Measurements from ENCODE around the gene LAYN. TPM values are rescaled to one million over a fixed set of nuclear protein-coding genes. Genes with fewer than 3 reads are reported as not detected.

Gene LAYN
- total and polyA plus RNA-seq, 2 donors from 2014 or later = 4.8 to 7.6 TPM

GRCh38 chr11:111531136-111531535 lies 9.4 kb upstream of the LAYN start:
- DNase-seq (no peak), FAIRE-seq (no peak)
- Histone ChIP-seq H3K36me3 (ENCODE audit: control insufficient read depth in 2 of 3, insufficient read depth in 3 of 3, low read length in 3 of 3) (no peaks in the 10 kb centered on the region), H3K4me1 (ENCODE audit: control insufficient read depth in 2 of 3, insufficient read depth in 2 of 3, low read depth in 1 of 3, low read length in 3 of 3) (no peaks in the 10 kb centered on the region), H3K9me3 (ENCODE audit: control insufficient read depth in 2 of 3, insufficient read depth in 1 of 3, low read length in 3 of 3) (no peaks in the 10 kb centered on the region), H3K27me3 (ENCODE audit: control insufficient read depth, insufficient read depth, low read length) (no peaks in the 10 kb centered on the region), H3K4me3 (ENCODE audit: low read length in 3 of 3) (no peak overlapping the region), H3K27ac (ENCODE audit: low read depth in 2 of 2, low read length in 2 of 2) (no peak overlapping the region), H3K9ac (ENCODE audit: low read length in 3 of 3) (no peak overlapping the region)
- intact Hi-C loops (cut with DNase I) = no loop called here
- TF ChIP-seq CTCF (IDR thresholded peaks at IDR 0.05; ENCODE audit: borderline replicate concordance, extremely low read depth, insufficient read depth) = no peak

GRCh38 chr11:111531687-111532364 lies 8.7 kb upstream of the LAYN start:
- Histone ChIP-seq H3K4me3 (ENCODE audit: low read length in 3 of 3) (no peak overlapping the region), H3K4me1 (ENCODE audit: control insufficient read depth in 2 of 3, insufficient read depth in 2 of 3, low read depth in 1 of 3, low read length in 3 of 3) (no peaks in the 10 kb centered on the region), H3K9me3 (ENCODE audit: control insufficient read depth in 2 of 3, insufficient read depth in 1 of 3, low read length in 3 of 3) (no peaks in the 10 kb centered on the region), H3K27me3 (ENCODE audit: control insufficient read depth, insufficient read depth, low read length) (no peaks in the 10 kb centered on the region), H3K9ac (ENCODE audit: low read length in 3 of 3) (no peak overlapping the region), H3K27ac (ENCODE audit: low read depth in 2 of 2, low read length in 2 of 2) (no peak overlapping the region), H3K36me3 (ENCODE audit: control insufficient read depth in 2 of 3, insufficient read depth in 3 of 3, low read length in 3 of 3) (no peaks in the 10 kb centered on the region)
- intact Hi-C loops (cut with DNase I) = no loop called here
- DNase-seq = no peak
- no peak for FAIRE-seq
- no peak for TF ChIP-seq CTCF (IDR thresholded peaks at IDR 0.05; ENCODE audit: borderline replicate concordance, extremely low read depth, insufficient read depth)

- FAIRE-seq (no peak), DNase-seq (no peak)
- H3K4me1 ChIP-seq (ENCODE audit: control insufficient read depth in 2 of 3, insufficient read depth in 2 of 3, low read depth in 1 of 3, low read length in 3 of 3) = no peaks in the 10 kb centered on the region
- no peaks in the 10 kb centered on the region for H3K27me3 ChIP-seq (ENCODE audit: control insufficient read depth, insufficient read depth, low read length)
- intact Hi-C loops (cut with DNase I) = no loop called here
- no peaks in the 10 kb centered on the region for H3K36me3 ChIP-seq (ENCODE audit: control insufficient read depth in 2 of 3, insufficient read depth in 3 of 3, low read length in 3 of 3)
- H3K9me3 ChIP-seq (ENCODE audit: control insufficient read depth in 2 of 3, insufficient read depth in 1 of 3, low read length in 3 of 3) = no peaks in the 10 kb centered on the region
- H3K9ac ChIP-seq (ENCODE audit: low read length in 3 of 3) = no peak overlapping the region
- no peak overlapping the region for H3K27ac ChIP-seq (ENCODE audit: low read depth in 2 of 2, low read length in 2 of 2)
- no peak for TF ChIP-seq CTCF (IDR thresholded peaks at IDR 0.05; ENCODE audit: borderline replicate concordance, extremely low read depth, insufficient read depth)
- no peak overlapping the region for H3K4me3 ChIP-seq (ENCODE audit: low read length in 3 of 3)
Measured at GRCh38 chr11:111532365-111532709, 8.2 kb upstream of the LAYN start.

- Histone ChIP-seq H3K27me3 (ENCODE audit: control insufficient read depth, insufficient read depth, low read length) (no peaks in the 10 kb centered on the region), H3K9me3 (ENCODE audit: control insufficient read depth in 2 of 3, insufficient read depth in 1 of 3, low read length in 3 of 3) (no peaks in the 10 kb centered on the region), H3K27ac (ENCODE audit: low read depth in 2 of 2, low read length in 2 of 2) (no peak overlapping the region), H3K4me3 (ENCODE audit: low read length in 3 of 3) (no peak overlapping the region), H3K4me1 (ENCODE audit: control insufficient read depth in 2 of 3, insufficient read depth in 2 of 3, low read depth in 1 of 3, low read length in 3 of 3) (peaks cover 0 to 9% (median 0%) of the 10 kb centered on the region in 3 donors), H3K36me3 (ENCODE audit: control insufficient read depth in 2 of 3, insufficient read depth in 3 of 3, low read length in 3 of 3) (no peaks in the 10 kb centered on the region), H3K9ac (ENCODE audit: low read length in 3 of 3) (no peak overlapping the region)
- intact Hi-C loops (cut with DNase I) = no loop called here
- TF ChIP-seq CTCF (IDR thresholded peaks at IDR 0.05; ENCODE audit: borderline replicate concordance, extremely low read depth, insufficient read depth) = no peak
- FAIRE-seq = no peak
- no peak for DNase-seq
Measured at GRCh38 chr11:111535281-111535680, 5.2 kb upstream of the LAYN start.
